IMR-90 (cell line): Measurements from ENCODE around the gene ANKDD1A. TPM values are rescaled to one million over a fixed set of nuclear protein-coding genes. Genes with fewer than 3 reads are reported as not detected.

Source experiments
- ATAC-seq: fragments of 200-7000 bp; cut with Tn5 transposase; 2 replicates; pipeline ENCODE4 v1.9.1; 2020; ENCODE audit warnings: low read depth, mild to moderate bottlenecking, moderate library complexity
- BruUV-seq: library from RNA; stranded (reverse); fragments of 400-500 nt; replicated peaks from 2 replicates; lab custom pipeline; 2021; lab: Mats Ljungman, UMichigan
- CTCF ChIA-PET: fragments of 300-600 bp; formaldehyde crosslinking; extraction: SDS; loops from one replicate; lab custom pipeline; 2021; ENCODE audit warnings: antibody characterized with exemption; lab: Yijun Ruan, JAX
- POLR2A ChIA-PET: fragments of 300-600 bp; sonication (Branson Sonifier 250); formaldehyde crosslinking; loops from one replicate; lab custom pipeline; 2022; ENCODE audit warnings: antibody characterized with exemption; ENCODE audit not compliant: unreplicated experiment; lab: Charles Lee
- DNase-seq: peaks from one replicate; pipeline ENCODE4 v3.0.0; 2013
- H2AFZ ChIP-seq: replicated peaks from 2 replicates; pipeline ENCODE3; 2013; ENCODE audit warnings: low read length, mild to moderate bottlenecking; ENCODE audit not compliant: poor library complexity
- H2AK5ac ChIP-seq: 2 replicates; pipeline ENCODE4 v1.6.1; 2013; ENCODE audit warnings: low read depth, low read length, inconsistent platforms
- H2AK9ac ChIP-seq: replicated peaks from 2 replicates; pipeline ENCODE3; 2013; ENCODE audit warnings: mild to moderate bottlenecking, low read depth, low read length, moderate library complexity; ENCODE audit not compliant: poor library complexity
- H2BK120ac ChIP-seq: 2 replicates; pipeline ENCODE4 v1.6.1; 2013; ENCODE audit warnings: low read depth, low read length, inconsistent platforms
- H2BK15ac ChIP-seq: 3 replicates; pipeline ENCODE4 v1.6.1; 2013; ENCODE audit warnings: low read depth, low read length, inconsistent platforms
- H2BK20ac ChIP-seq: 2 replicates; pipeline ENCODE4 v1.6.1; 2013; ENCODE audit warnings: low read depth, mild to moderate bottlenecking, inconsistent platforms, low read length, moderate library complexity
- H2BK5ac ChIP-seq: 2 replicates; pipeline ENCODE4 v1.6.1; 2013; ENCODE audit warnings: mild to moderate bottlenecking, low read depth, low read length, inconsistent platforms; ENCODE audit not compliant: poor library complexity, severe bottlenecking
- H3K14ac ChIP-seq: replicated peaks from 2 replicates; pipeline ENCODE4 v1.6.1; 2013; ENCODE audit warnings: low read depth, low read length, inconsistent platforms
- H3K18ac ChIP-seq: 2 replicates; pipeline ENCODE4 v1.6.1; 2013; ENCODE audit warnings: low read depth, low read length, control low read depth
- H3K23ac ChIP-seq: 2 replicates; pipeline ENCODE4 v1.6.1; 2013; ENCODE audit warnings: low read depth, low read length, inconsistent platforms
- H3K27ac ChIP-seq: 2 replicates; pipeline ENCODE4 v1.5.1; 2013; ENCODE audit warnings: mild to moderate bottlenecking, control low read depth, low read length; ENCODE audit not compliant: insufficient read depth
- H3K27me3 ChIP-seq: 2 replicates; pipeline ENCODE4 v1.6.1; 2013; ENCODE audit warnings: low read length; ENCODE audit not compliant: control insufficient read depth, insufficient read depth
- H3K36me3 ChIP-seq: 2 replicates; pipeline ENCODE4 v1.6.1; 2013; ENCODE audit warnings: low read length, mixed read lengths; ENCODE audit not compliant: control insufficient read depth, insufficient read depth
- H3K4ac ChIP-seq: 2 replicates; pipeline ENCODE4 v1.6.1; 2013; ENCODE audit warnings: low read depth, low read length, inconsistent platforms
- H3K4me1 ChIP-seq: 2 replicates; pipeline ENCODE4 v1.6.1; 2013; ENCODE audit warnings: low read length, mixed read lengths; ENCODE audit not compliant: control insufficient read depth, insufficient read depth
- H3K4me2 ChIP-seq: 2 replicates; pipeline ENCODE4 v1.6.1; 2013; ENCODE audit warnings: low read depth, mild to moderate bottlenecking, control low read depth, low read length, moderate library complexity
- H3K4me3 ChIP-seq: 2 replicates; pipeline ENCODE4 v1.5.1; 2013; ENCODE audit warnings: low read depth, mild to moderate bottlenecking, control low read depth, low read length, moderate library complexity; ENCODE audit not compliant: insufficient read depth
- H3K56ac ChIP-seq: 2 replicates; pipeline ENCODE4 v1.6.1; 2013; ENCODE audit warnings: low read length, inconsistent platforms; ENCODE audit not compliant: insufficient read depth; ENCODE audit errors: extremely low read depth
- H3K79me1 ChIP-seq, 2 experiments: 2 replicates each; pipeline ENCODE4 v1.6.1; 2013; ENCODE audit warnings: low read length in 2 of 2, inconsistent platforms in 1 of 2, low read depth in 1 of 2
- H3K9ac ChIP-seq: 2 replicates; pipeline ENCODE4 v1.6.1; 2013; ENCODE audit warnings: low read depth, low read length, control low read depth
- H3K9me1 ChIP-seq: 2 replicates; pipeline ENCODE4 v1.6.1; 2013; ENCODE audit warnings: low read length, inconsistent platforms; ENCODE audit not compliant: insufficient read depth
- H3K9me3 ChIP-seq: 2 replicates; pipeline ENCODE4 v1.6.1; 2013; ENCODE audit warnings: low read length; ENCODE audit not compliant: control insufficient read depth, insufficient read depth
- H4K20me1 ChIP-seq: 2 replicates; pipeline ENCODE4 v1.6.1; 2013; ENCODE audit warnings: low read length, inconsistent platforms; ENCODE audit not compliant: insufficient read depth
- H4K5ac ChIP-seq: 2 replicates; pipeline ENCODE4 v1.6.1; 2013; ENCODE audit warnings: mild to moderate bottlenecking, low read depth, low read length, control low read depth
- H4K8ac ChIP-seq, 2 experiments: 2 replicates each; pipeline ENCODE4 v1.6.1; 2013; ENCODE audit warnings: low read depth in 2 of 2, low read length in 2 of 2, control low read depth in 1 of 2, inconsistent platforms in 1 of 2
- H4K91ac ChIP-seq: 2 replicates; pipeline ENCODE4 v1.6.1; 2013; ENCODE audit warnings: low read depth, low read length, inconsistent platforms; ENCODE audit not compliant: insufficient read depth
- CEBPB ChIP-seq: IDR thresholded peaks from 2 replicates; pipeline ENCODE4 v1.6.1; 2012; ENCODE audit warnings: low read depth, low read length, improper control_type of control experiment
- CTCF ChIP-seq: conservative IDR thresholded peaks from 2 replicates; pipeline ENCODE4 v1.5.1; 2012; ENCODE audit warnings: mild to moderate bottlenecking, low read depth, low read length, improper control_type of control experiment
- FOS ChIP-seq: fragments of 150-350 bp; IDR thresholded peaks from 2 replicates; pipeline ENCODE4 v1.6.1; 2016; ENCODE audit warnings: low read depth, low read length
- MAFK ChIP-seq: IDR thresholded peaks from 2 replicates; pipeline ENCODE4 v1.6.1; 2012; ENCODE audit warnings: low read depth, low read length, improper control_type of control experiment
- RAD21 ChIP-seq: IDR thresholded peaks from 2 replicates; pipeline ENCODE4 v1.6.1; 2012; ENCODE audit warnings: low read length, improper control_type of control experiment
- RCOR1 ChIP-seq: IDR thresholded peaks from 2 replicates; pipeline ENCODE4 v1.6.1; 2012; ENCODE audit warnings: mild to moderate bottlenecking, low read length, improper control_type of control experiment; ENCODE audit not compliant: insufficient replicate concordance
- SMC3 ChIP-seq: fragments of 150-350 bp; IDR thresholded peaks from 2 replicates; pipeline ENCODE4 v1.6.1; 2016; ENCODE audit warnings: low read depth, mild to moderate bottlenecking, antibody characterized with exemption, low read length, moderate library complexity
- WGBS, 2 experiments: methylation state at CpG; one replicate each; pipeline versions ENCODE4 v1.1.5 to v1.1.7; 2013; ENCODE audit warnings: missing lambda C conversion rate in 2 of 2; ENCODE audit not compliant: insufficient read length in 1 of 2; ENCODE audit errors: extremely low coverage in 2 of 2; 5-methylcytosine and 5-hydroxymethylcytosine counted together
- dilution Hi-C: fragments of 300-500 bp; cut with HindIII; formaldehyde crosslinking; loops from one replicate; pipeline ENCODE4 v1.14.3; 2018; ENCODE audit warnings: low sequenced_read_pairs; ENCODE audit not compliant: unreplicated experiment
- in situ Hi-C: fragments of 300-500 bp; cut with MboI; formaldehyde crosslinking; loops from 3 replicates; pipeline ENCODE4 v1.14.3; 2019; ENCODE audit warnings: low sequenced_read_pairs, inconsistent platforms, mixed read lengths
- intact Hi-C: fragments of 100-400 bp; cut with micrococcal nuclease; formaldehyde crosslinking; loops from 2 replicates; pipeline ENCODE4 v1.10.0; 2022
- polyA plus RNA-seq, 3 experiments: library from polyadenylated mRNA; depleted of rRNA; stranded (reverse); fragments of >200 nt; gene quantifications; 2 replicates each; pipeline ENCODE4 v1.2.3, GENCODE V29; 2012; ENCODE audit warnings: low replicate concordance in 1 of 3
- total RNA-seq: library from RNA; depleted of rRNA; stranded (reverse); fragments of >200 nt; gene quantifications from 2 replicates; pipeline ENCODE4 v1.2.3, GENCODE V29; 2012

Gene ANKDD1A
- total and polyA plus RNA-seq, 2 of the 4 experiments (the other 2 are of a cell fraction) = 3.6 to 4.9 TPM

- no CpG with 5 or more reads among the region's 2 CpGs for WGBS, 2 experiments
- H3K27ac ChIP-seq = no peak overlapping the region
Measured at GRCh38 chr15:64916365-64916764, 4.7 kb downstream of the ANKDD1A start.

More at GRCh38 chr15:64916365-64916764, 4.7 kb downstream of the ANKDD1A start:
- ATAC-seq (no peak), DNase-seq (no peak)
- CTCF ChIA-PET = no interaction called here
- Histone ChIP-seq H3K27me3 (no peaks in the 10 kb centered on the region), H4K5ac (no peak overlapping the region), H3K4me1 (0 out of 2 replicates have a peak, but pooled peaks cover under 1% of the 10 kb centered on the region), H2AK5ac (no peak overlapping the region), H3K23ac (no peak overlapping the region), H3K4me2 (no peak overlapping the region), H3K56ac (no peak overlapping the region), H3K18ac (no peak overlapping the region), H3K14ac (no peak overlapping the region), H4K8ac (no peak overlapping the region), H3K9ac (no peak overlapping the region), H2BK5ac (no peak overlapping the region), H2BK120ac (no peak overlapping the region), H4K91ac (no peak overlapping the region), H3K79me1 (no peaks in the 10 kb centered on the region; a peak in 1 of 4 replicates), H3K9me3 (no peaks in the 10 kb centered on the region), H4K20me1 (no peaks in the 10 kb centered on the region), H2BK20ac (no peak overlapping the region), H3K4ac (no peak overlapping the region), H3K36me3 (no peaks in the 10 kb centered on the region), H2AK9ac (no peak overlapping the region), H2AFZ (no peak overlapping the region), H2BK15ac (no peak overlapping the region), H3K4me3 (no peak overlapping the region), H3K9me1 (peaks cover 4% of the 10 kb centered on the region; the same call in 1 of the 2 replicates)
- dilution Hi-C loops = no loop called here
- POLR2A ChIA-PET = interaction anchor here (0.5 kb wide), 1 partner anchor 73 kb away, joined by 5 read pairs; no protein-coding TSS in a partner anchor
- TF ChIP-seq RCOR1 = no peak
- no peak for TF ChIP-seq RAD21
- TF ChIP-seq FOS = no peak
- TF ChIP-seq CEBPB = no peak
- no peak for TF ChIP-seq SMC3
- no peak for TF ChIP-seq CTCF
- TF ChIP-seq MAFK = no peak
- BruUV-seq = no TSS peak
- in situ Hi-C loops = no loop called here
- intact Hi-C loops = no loop called here
